Suprapubic skin (tissue), 4 donors: ENCODE data around the gene TLE1.

Experiments
- POLR2A ChIP-seq, 2 donors: fragments of 450-650 bp; IDR thresholded peaks; one replicate each; pipeline ENCODE4 v1.6.1; 2017; ENCODE audit warnings: antibody characterized with exemption in 2 of 2, mild to moderate bottlenecking in 2 of 2, moderate library complexity in 2 of 2
- POLR2AphosphoS5 ChIP-seq, 3 donors: sonication (generic); formaldehyde crosslinking; IDR thresholded peaks; one replicate each; pipeline ENCODE4 v1.6.1; 2017; ENCODE audit warnings: antibody characterized with exemption in 3 of 3
- TF ChIP-seq, protein P1 (sequence below), 2 donors: fragments of 200-600 bp in 1 of 2; fragments of 450-650 bp in 1 of 2; sonication (generic) in 1 of 2; IDR thresholded peaks; one replicate each; pipeline ENCODE4 v1.5.1; 2016 to 2019; ENCODE audit warnings: antibody characterized with exemption in 2 of 2, mild to moderate bottlenecking in 1 of 2, moderate library complexity in 1 of 2

DNA sequence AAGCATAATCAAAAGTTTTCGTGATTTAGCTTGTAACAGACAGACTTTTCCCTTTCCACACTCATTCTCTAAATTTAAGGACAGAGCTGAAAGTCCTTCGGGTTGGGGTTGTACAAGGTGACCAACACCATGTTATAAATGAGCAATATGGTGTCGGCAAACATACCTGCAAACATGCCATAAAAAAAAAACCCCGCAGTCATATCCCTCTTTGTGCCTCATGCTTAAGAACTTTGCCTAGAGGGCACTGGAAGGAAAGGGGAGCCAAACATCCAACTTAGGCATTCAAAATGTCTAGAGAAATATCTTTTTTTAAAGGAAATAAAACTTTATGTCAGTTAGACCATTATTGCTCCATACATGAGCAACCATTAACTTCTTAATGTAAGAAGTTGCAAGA is 73.2 kb downstream of the TLE1 start:
- TF ChIP-seq POLR2AphosphoS5 (IDR thresholded peaks at IDR 0.05) (no peak), POLR2A (IDR thresholded peaks at IDR 0.05) (no peak)
- TF ChIP-seq, protein P1, sequence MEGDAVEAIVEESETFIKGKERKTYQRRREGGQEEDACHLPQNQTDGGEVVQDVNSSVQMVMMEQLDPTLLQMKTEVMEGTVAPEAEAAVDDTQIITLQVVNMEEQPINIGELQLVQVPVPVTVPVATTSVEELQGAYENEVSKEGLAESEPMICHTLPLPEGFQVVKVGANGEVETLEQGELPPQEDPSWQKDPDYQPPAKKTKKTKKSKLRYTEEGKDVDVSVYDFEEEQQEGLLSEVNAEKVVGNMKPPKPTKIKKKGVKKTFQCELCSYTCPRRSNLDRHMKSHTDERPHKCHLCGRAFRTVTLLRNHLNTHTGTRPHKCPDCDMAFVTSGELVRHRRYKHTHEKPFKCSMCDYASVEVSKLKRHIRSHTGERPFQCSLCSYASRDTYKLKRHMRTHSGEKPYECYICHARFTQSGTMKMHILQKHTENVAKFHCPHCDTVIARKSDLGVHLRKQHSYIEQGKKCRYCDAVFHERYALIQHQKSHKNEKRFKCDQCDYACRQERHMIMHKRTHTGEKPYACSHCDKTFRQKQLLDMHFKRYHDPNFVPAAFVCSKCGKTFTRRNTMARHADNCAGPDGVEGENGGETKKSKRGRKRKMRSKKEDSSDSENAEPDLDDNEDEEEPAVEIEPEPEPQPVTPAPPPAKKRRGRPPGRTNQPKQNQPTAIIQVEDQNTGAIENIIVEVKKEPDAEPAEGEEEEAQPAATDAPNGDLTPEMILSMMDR (IDR thresholded peaks at IDR 0.05) = no peak
